D721Med (cell line): ENCODE measurements around the gene DCAF12.

Experiments used
- DNase-seq: peaks from one replicate; pipeline ENCODE4 v3.0.0; 2011; ENCODE audit warnings: low spot score; ENCODE audit not compliant: insufficient read length
- FAIRE-seq: peaks from 2 replicates; lab custom pipeline; 2011; peaks lifted over from hg19 to GRCh38; lab: Jason Lieb, UNC
- TF ChIP-seq, protein P1 (sequence below): IDR thresholded peaks from 2 replicates; pipeline ENCODE4 v1.5.1; 2012; ENCODE audit warnings: mild to moderate bottlenecking, control low read depth; ENCODE audit not compliant: insufficient read depth; ENCODE audit errors: missing control alignments

DCAF12 gene

DNA sequence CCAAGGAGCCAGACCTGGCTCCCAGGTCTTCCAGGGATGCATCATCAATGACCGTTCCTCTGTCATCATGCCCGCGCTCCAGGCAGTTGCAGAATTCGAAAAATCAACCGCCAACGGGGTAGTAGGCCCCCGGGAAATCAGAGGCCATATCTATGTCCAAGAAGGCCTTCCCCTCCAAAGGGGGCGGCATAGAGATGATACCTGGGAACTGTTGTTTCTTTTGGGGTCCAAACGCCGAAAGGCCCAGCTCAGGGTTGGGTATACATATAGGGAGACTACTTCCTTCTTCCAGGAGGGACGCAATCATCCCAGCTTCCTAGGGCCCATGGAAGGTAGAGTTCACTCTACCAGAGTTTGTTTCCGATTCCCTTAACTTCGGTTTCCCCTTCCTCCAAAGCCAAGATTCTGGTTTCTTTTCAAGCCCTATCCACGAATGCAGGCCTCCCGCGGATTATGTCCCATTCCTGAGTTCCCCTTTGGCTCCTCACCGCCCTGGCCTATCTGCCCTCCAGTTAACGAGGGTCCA is 754 bp downstream of the DCAF12 start:
- TF ChIP-seq, protein P1, sequence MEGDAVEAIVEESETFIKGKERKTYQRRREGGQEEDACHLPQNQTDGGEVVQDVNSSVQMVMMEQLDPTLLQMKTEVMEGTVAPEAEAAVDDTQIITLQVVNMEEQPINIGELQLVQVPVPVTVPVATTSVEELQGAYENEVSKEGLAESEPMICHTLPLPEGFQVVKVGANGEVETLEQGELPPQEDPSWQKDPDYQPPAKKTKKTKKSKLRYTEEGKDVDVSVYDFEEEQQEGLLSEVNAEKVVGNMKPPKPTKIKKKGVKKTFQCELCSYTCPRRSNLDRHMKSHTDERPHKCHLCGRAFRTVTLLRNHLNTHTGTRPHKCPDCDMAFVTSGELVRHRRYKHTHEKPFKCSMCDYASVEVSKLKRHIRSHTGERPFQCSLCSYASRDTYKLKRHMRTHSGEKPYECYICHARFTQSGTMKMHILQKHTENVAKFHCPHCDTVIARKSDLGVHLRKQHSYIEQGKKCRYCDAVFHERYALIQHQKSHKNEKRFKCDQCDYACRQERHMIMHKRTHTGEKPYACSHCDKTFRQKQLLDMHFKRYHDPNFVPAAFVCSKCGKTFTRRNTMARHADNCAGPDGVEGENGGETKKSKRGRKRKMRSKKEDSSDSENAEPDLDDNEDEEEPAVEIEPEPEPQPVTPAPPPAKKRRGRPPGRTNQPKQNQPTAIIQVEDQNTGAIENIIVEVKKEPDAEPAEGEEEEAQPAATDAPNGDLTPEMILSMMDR, result no peak
- DNase-seq, result no peak
- FAIRE-seq, result no peak

DNA sequence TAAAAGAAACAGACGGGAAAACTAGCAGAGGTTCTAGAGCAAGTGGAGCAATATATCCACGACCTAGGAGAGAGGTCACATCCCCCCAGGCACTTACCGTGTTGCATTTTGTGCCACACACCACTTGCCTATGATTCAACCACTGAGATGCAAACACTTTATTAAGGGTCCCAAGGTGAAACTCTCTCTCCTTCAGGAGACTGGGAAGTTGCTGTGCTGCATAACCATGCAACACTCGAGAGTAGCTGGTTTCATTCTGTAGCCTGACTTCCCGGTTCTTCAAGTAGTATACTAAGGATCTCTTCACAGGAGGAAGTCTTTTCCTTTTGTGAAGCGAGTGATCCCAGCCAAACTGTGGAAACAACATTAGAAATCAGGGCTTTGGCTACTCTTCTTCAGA is 1.6 kb downstream of the DCAF12 start:
- DNase-seq (no peak), FAIRE-seq (no peak)
- TF ChIP-seq, protein P1, result no peak

DNA sequence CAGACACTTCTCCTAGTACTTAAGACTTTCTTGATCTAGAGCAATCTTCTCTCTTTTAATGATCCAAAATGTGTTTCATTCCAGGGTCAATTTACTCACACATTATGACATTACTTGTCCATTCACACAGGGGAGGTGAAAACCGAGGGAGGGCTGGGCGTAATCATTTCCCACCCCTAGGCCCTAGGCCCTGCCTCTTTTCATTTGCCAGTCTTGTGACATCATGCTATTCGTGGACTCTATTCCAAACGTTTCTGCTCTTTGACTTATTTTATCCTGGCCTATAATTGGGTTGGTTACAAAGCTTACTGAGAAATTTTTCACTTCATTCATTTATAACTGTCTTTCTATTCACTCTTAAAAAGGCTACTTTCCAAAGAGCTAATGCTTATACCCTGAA is 2.4 kb downstream of the DCAF12 start:
- TF ChIP-seq, protein P1, result no peak
- FAIRE-seq, result no peak

DNA sequence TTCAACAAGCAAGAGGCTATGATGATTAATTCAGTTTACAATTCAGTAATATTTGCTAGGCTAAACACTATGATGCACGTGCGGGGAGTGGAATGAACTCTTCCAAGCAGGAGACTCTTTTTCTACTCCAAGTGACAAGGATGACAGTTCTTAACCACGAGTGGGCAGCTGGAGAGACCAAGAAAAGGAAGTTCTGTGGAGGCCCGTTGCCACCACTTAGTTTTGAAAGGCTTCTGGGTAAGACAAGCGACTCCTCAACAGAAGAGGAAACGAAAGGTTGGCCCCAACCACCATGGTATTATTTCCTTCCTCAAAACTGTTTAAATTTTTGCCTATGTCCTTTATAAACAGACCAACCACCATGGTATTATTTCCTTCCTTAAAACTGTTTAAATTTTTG is 2.8 kb downstream of the DCAF12 start:
- no peak for FAIRE-seq
- TF ChIP-seq, protein P1, result no peak
- no peak for DNase-seq

More for the DNA sequence above, 2.4 kb downstream of the DCAF12 start:
- DNase-seq, result no peak

DNA sequence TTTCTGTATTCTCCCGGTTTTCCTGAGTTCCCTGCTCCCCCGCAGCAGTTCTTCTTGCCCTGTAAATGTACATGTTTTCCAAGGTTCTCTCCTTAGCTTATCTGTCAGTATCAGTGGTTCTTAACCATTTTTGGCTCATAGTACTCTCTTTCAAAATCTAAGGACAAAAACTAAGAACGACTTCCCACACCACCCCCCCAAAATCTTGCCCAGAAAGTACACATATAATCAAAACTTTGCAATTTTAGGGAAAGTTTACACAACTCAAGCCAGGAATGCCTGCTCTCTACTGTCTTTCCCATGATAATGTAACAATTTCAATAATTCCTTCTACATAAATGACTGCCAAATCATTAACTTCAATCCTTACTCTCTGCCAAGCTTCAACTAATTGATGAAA is 4.5 kb downstream of the DCAF12 start:
- FAIRE-seq (no peak), DNase-seq (no peak)
- TF ChIP-seq, protein P1, result no peak

DNA sequence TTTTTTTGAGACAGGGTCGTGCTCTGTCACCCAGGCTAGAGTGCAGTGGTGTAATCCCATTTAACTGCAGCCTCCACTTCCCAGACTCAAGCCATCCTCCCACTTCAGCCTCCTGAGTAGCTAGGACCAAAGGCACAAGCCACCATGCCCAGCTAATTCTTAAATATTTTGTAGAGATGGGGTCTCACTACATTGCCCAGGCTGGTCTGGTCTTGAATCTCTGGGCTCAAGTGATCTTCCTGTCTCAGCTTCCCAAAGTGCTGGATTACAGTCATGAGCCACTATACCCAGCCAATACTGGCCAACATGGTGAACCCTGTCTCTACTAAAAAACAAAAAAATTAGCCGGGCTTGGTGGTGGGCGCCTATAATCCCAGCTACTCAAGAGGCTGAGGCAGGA is 6.8 kb downstream of the DCAF12 start:
- FAIRE-seq, result no peak

DNA sequence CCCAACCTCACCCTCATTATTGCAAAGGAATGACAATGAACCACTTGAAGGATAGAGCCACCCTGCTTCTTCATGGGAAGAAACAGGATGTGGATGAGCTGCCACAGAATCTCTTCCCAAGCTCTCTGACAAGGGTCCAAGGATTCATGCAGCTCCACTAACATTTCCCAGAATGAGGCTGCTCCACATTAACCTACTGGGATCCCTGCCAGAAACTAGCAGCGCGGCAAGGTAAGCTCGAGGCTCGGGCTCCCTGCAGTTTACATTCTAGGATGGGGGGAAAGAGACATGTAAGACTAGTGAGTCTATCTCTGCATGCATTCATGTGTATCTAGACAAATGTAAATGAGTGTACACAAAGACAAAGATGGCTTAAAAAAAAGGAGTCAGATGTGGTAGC is 12.1 kb downstream of the DCAF12 start:
- FAIRE-seq, result no peak
- no peak for DNase-seq
- TF ChIP-seq, protein P1, result no peak

More for the DNA sequence above, 6.8 kb downstream of the DCAF12 start:
- no peak for DNase-seq
- TF ChIP-seq, protein P1, result no peak
